Fibroblast of skin of abdomen (primary cell): Measurements from ENCODE around the gene FASTK.
A peak's percentile ranks its signal among the peaks of the same experiment; 100 is the strongest.
"Not testable (repeated sequence)": the region's sequence is repeated elsewhere in the genome, so short reads cannot be mapped to it uniquely, and the experiment has no call there.

ENCODE experiments used
- DNase-seq: peaks from one replicate; pipeline ENCODE4 v3.0.0-alpha.2; 2013

Gene FASTK

DNA sequence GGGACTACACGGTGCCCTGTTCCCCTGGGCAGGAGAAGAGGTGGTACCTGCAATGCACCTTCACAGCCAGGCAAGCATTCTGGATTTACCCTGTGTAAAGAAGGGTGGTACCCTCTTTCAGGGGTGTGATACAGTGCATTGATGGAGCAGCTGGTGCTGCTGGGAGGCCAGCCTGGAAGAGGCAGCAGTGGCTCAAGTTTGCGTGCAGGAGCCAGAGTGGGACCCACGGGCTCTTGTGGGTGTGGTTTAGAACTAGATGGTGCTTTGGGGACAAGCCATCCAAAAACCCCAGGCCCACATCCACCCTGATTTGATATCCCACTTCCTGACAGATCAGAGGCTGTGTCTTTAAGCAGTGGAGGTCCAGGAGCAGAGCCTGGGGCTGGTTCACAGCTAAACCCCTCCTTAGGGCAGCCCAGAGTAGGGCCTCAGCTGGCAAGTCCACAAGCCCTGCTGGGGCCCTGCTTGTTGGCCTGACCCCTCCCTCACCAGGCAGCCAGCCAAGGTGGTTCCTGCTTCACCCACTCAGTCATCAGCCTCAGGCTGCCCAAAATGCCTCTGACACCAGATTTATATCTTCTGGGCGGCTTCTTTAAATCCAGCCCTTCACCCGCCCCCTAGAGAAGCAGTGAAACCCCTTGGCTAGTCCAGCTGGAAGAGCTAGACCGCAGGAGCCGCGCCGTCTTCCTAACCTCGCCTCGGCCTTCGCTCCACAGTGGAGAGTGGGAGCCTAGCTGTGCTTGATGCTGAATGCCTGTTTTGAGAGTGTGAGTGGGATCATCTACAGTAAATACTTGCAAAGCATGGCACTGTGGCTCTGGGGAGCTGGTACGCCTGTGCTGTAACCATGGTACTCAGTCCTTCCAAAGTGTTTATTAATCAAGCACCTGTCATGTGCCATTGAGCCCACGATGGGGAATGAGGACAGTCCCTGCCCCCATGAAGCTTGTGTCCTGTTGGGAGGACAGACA is 33.7 kb downstream of the FASTK start:
- DNase-seq, result peak; percentile 69

DNA sequence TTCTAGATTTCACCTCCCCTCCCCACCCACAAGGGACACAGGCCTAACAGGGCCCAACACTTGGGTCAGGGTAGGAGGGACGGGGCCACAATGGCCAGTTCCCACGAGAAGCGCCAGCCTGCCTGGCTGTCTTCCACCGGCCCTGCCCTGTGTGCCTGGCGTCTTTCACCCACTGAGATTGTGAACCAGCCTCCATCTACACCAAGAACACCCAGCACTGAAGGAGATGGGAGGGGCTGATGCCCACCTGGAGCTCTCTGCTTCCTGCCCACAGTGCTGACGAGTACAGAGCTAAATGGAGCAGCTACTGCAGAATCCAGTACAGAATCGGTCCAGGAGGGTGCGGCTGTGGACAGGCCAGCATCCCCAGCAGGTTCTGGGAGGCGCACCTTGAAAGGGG is 34.6 kb downstream of the FASTK start:
- no peak for DNase-seq

GRCh38 chr7:151045262-151045661 is 35.3 kb downstream of the FASTK start:
- no peak for DNase-seq

DNA sequence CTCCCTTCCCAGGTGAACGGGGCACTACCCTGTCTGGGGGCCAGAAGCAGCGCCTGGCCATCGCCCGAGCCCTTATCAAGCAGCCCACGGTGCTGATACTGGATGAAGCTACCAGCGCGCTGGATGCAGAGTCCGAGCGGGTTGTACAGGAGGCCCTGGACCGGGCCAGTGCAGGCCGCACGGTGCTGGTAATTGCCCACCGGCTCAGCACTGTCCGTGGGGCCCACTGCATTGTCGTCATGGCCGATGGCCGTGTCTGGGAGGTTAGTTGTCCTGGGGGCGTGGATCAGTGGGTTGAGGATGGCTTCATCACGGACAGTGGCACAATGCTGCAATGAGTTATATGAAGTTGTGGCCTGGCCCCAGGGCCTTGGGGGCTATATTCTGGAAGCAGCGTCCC is 36.6 kb downstream of the FASTK start:
- no peak for DNase-seq

GRCh38 chr7:151043449-151043848 is 37.2 kb downstream of the FASTK start:
- not testable (repeated sequence) for DNase-seq

DNA sequence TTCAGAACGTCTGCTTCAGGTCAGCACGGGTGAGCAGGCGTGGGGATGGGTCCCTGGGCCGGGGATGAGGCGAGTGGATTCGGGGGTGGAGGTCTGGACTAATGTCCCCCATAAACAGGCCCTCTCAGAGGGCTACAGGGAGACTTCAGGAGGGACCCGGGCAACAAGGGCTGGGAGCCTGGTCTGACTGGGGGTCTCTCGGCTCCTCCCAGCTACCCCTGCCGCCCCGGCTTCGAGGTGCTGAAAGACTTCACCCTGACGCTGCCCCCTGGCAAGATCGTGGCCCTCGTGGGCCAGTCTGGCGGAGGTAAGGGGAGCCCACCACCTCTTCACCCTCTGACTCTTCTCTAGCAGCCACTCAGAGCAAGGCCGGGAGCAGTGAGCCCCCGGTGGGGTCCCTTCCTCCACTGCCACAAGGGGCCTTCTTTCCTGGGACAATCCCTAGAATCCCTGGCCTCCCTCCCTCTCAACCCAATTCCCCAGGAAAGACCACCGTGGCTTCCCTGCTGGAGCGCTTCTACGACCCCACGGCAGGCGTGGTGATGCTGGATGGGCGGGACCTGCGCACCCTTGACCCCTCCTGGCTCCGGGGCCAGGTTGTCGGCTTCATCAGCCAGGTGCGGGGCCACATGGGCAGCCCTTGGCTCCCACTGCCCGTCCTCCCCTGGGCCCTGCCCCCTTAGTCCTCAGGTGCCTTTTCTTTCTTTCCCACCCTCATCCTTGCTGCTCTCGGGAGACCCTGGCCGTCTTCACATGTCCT is 39.8 kb downstream of the FASTK start:
- DNase-seq, result no peak

GRCh38 chr7:151039850-151040548 is 40.6 kb downstream of the FASTK start:
- no peak for DNase-seq

DNA sequence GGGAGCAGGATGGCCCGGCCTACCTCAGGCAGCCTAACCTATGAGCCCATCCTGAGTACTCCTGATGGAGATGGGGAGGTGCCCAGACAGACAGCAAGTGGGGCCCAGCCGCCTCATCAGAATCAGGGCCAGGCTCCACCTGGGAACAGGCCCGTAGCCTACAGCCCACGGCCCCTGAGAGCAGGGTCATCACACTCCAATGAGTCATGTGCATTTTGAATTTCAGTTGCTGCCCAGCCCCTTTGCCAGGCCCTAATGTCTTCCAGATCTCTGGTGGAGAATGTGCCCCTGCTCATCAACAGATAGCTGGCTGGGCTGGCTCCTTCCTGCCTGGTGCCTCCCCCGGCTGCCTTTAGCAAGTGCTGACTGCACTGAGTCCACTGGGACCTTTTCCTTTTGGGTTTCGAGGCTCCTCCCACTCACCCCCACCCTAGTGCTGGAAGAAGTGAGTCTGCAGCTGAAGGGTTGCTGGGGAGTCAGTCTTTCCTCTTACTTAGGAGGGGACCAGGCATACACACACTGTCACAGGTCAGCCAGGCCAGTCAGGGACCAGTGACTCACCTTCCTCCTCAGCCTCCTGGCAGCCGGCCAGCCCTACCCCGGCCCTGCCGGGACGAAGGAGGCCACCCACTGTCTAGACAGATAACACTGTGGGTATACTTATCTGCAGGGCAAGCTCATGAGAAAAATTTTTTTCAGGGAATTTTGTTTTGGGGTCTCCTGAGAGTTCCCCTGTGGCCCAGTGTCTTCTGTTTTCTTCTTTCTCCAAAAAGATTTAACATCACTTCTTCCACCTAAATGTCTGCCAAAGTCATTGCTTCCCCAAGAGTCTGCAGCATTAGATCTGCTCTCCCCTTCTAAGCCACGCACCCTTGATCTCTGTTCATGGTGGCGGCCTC is 41.4 kb downstream of the FASTK start:
- peak; percentile 89 for DNase-seq

- no peak for DNase-seq
These were observed 44.7 kb downstream of the FASTK start for GRCh38 chr7:151035902-151036301.

DNA sequence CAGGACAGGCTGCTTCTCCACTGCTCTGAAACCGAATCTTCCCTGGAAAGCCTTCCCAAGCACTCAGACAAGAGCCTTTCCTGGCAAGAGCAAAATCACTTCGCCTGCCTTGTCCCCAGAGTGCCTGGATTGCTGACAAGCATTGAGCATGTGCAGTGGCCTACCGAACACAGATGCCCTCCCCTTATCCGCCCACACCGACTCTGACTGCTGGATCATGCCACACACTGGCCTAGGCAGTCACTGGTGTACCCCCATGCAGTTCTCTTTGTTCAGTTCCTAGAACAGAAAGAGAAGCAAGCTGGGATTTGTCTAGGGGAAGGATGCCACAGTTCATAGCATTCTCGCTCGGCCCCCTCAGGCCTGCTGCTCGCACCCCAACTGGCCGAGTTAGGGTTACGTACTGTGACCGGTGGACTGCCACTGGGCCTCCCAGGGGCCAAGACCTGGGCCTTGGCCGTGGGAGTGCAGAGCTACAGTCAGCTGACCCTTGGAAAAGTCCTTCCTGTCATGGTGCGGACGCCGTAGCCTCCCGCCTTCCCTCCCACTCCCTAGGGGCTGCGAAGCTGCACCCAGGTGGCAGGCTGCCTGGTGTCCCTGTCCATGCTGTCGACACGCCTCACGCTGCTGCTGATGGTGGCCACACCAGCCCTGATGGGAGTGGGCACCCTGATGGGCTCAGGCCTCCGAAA is 45.4 kb downstream of the FASTK start:
- no peak for DNase-seq

DNA sequence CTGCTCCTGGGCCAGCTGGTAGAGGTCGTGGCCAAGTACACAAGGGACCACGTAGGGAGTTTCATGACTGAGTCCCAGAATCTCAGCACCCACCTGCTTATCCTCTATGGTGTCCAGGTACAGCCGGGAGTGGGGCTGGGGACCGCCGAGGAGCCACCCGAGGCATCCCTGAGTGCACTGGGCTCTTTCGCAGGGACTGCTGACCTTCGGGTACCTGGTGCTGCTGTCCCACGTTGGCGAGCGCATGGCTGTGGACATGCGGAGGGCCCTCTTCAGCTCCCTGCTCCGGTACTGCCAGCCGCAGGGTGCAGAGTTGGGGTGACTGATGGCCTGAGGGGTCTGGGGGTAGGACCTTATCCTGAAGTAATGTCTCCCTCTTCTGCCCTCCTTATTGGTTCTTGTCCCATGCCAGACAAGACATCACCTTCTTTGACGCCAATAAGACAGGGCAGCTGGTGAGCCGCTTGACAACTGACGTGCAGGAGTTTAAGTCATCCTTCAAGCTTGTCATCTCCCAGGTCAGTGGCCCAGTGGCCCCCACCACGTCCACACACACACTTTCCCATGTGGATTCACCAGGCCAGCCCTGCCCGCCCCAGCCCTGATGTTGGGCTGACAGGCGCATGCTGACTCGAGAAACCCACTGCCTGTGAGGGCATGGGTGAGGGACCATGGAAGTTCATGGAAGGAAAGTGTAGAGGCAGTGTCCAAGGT is 46.1 kb downstream of the FASTK start:
- no peak for DNase-seq

- DNase-seq, result no peak
These were observed 46.8 kb downstream of the FASTK start for GRCh38 chr7:151033864-151034249.

- DNase-seq, result no peak
These were observed 47.4 kb downstream of the FASTK start for GRCh38 chr7:151032936-151033863.

- no peak for DNase-seq
These were observed 49.6 kb downstream of the FASTK start for GRCh38 chr7:151031011-151031410.

DNA sequence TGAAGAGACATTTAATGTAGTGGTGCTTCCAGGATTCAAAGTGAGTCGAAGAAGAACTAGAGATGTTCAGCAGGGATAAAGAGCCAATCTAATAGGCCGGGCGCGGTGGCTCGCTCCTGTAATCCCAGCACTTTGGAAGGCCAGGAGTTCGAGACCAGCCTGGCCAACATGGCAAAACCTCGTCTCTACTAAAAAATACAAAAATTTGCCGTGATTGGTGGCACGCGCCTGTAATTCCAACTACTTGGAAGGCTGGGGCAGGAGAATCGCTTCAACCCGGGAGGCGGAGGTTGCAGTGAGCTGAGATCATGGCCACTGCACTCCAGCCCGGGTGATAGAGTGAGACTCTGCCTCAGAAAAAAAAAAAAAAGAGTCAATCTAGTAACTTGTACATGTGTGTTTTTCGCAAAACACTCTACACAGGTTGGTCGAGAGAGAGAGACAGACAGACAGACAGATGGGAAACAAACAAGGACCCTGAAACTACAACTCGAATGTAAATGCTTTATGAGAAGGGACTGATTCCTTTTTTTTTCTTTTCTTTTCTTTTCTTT is 51.6 kb downstream of the FASTK start:
- no peak for DNase-seq

GRCh38 chr7:151028131-151028947 is 52.3 kb downstream of the FASTK start, which contains the start of gene ABCB8:
ABCB8 (plus strand) TSS chr7:151028450; CDS start chr7:151028516, 66 bp downstream.
- DNase-seq, result peak; percentile 99

DNA sequence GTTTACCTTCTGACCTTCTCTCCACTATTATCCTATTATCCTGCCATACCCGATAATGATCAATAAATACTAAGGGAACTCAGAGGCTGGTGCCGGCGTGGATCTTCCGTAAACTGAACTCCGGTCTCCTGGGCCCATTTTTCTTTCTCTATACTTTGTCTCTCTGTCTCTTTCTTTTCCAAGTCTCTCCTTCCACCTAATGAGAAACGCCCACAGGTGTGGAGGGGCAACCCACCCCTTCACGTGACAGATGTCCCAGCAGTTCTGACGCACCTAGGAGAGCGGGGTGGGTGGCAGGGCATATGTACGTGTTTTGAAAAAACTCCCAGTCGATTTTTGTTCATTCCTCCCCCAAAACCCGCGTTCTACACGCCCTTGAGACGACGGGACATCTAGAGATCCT is 52.9 kb downstream of the FASTK start:
- not testable (repeated sequence) for DNase-seq
